SK-N-SH (cell line): ENCODE measurements around the gene SEC24D. TPM values are rescaled to one million over a fixed set of nuclear protein-coding genes. Genes with fewer than 3 reads are reported as not detected.

Experiments
- CTCF ChIA-PET: fragments of 300-600, 350-600 bp; formaldehyde crosslinking; extraction: SDS; loops from one replicate; lab custom pipeline; 2021; lab: Yijun Ruan, JAX
- POLR2A ChIA-PET: fragments of 350-600 bp; sonication (Branson Sonifier 250); formaldehyde crosslinking; extraction: SDS; loops from one replicate; lab custom pipeline; 2020; ENCODE audit warnings: antibody characterized with exemption, inconsistent platforms; lab: Yijun Ruan, JAX
- DNase-seq: peaks from one replicate; pipeline ENCODE4 v3.0.0; 2012
- H2AFZ ChIP-seq: fragments of 200-600 bp; sonication (generic); 2 replicates; pipeline ENCODE4 v1.8.1; 2016; ENCODE audit warnings: antibody characterized with exemption, mild to moderate bottlenecking, low read depth
- H3F3A ChIP-seq: fragments of 200-600 bp; sonication (generic); replicated peaks from 2 replicates; pipeline ENCODE3; 2016; ENCODE audit warnings: antibody characterized with exemption, mild to moderate bottlenecking; ENCODE audit not compliant: insufficient read depth
- H3K27ac ChIP-seq, 2 experiments: fragments of 200-500 bp in 1 of 2; fragments of 200-600 bp in 1 of 2; sonication (Bioruptor generic) in 1 of 2; sonication (generic), shearing (Covaris generic) in 1 of 2; 2 replicates each; pipeline versions ENCODE4 v1.5.1 to v1.6.1; 2014 to 2016; ENCODE audit warnings: low read depth in 2 of 2, inconsistent platforms in 1 of 2, low read length in 1 of 2, mild to moderate bottlenecking in 1 of 2, mixed read lengths in 1 of 2
- H3K27me3 ChIP-seq: fragments of 200-600 bp; sonication (generic), shearing (Covaris generic); 2 replicates; pipeline ENCODE4 v1.6.1; 2016; ENCODE audit warnings: mixed run types; ENCODE audit not compliant: insufficient read depth
- H3K36me3 ChIP-seq, 2 experiments: fragments of 200-500 bp in 1 of 2; fragments of 200-600 bp in 1 of 2; sonication (Bioruptor generic) in 1 of 2; sonication (generic) in 1 of 2; replicated peaks in 1 of 2; 2 replicates each; pipeline versions ENCODE3 to v1.5.1; 2014 to 2016; ENCODE audit warnings: low read length in 1 of 2, mild to moderate bottlenecking in 1 of 2; ENCODE audit not compliant: insufficient read depth in 2 of 2, control insufficient read depth in 1 of 2
- H3K4me1 ChIP-seq, 2 experiments: fragments of 200-500 bp in 1 of 2; fragments of 200-600 bp in 1 of 2; sonication (Bioruptor generic) in 1 of 2; sonication (generic), shearing (Covaris generic) in 1 of 2; 2 replicates each; pipeline versions ENCODE4 v1.5.1 to v1.6.1; 2014 to 2016; ENCODE audit warnings: low read depth in 1 of 2, low read length in 1 of 2, mixed run types in 1 of 2; ENCODE audit not compliant: insufficient read depth in 2 of 2, control insufficient read depth in 1 of 2
- H3K4me2 ChIP-seq: fragments of 200-600 bp; sonication (generic), shearing (Covaris generic); 2 replicates; pipeline ENCODE4 v1.6.1; 2017; ENCODE audit warnings: mixed run types
- H3K4me3 ChIP-seq, 2 experiments: fragments of 200-500 bp in 1 of 2; fragments of 200-600 bp in 1 of 2; sonication (Bioruptor generic) in 1 of 2; sonication (generic), shearing (Covaris generic) in 1 of 2; 2 replicates each; pipeline versions ENCODE4 v1.5.1 to v1.8.1; 2014 to 2016; ENCODE audit warnings: low read depth in 2 of 2, inconsistent platforms in 1 of 2, low read length in 1 of 2, mild to moderate bottlenecking in 1 of 2, mixed read lengths in 1 of 2, moderate library complexity in 1 of 2
- H3K79me2 ChIP-seq: fragments of 200-600 bp; sonication (generic); 2 replicates; pipeline ENCODE4 v1.8.1; 2017; ENCODE audit warnings: mild to moderate bottlenecking; ENCODE audit not compliant: insufficient read depth
- H3K9ac ChIP-seq: fragments of 200-600 bp; sonication (generic); 2 replicates; pipeline ENCODE4 v1.6.1; 2017; ENCODE audit warnings: mixed run types
- H3K9me2 ChIP-seq: fragments of 200-600 bp; sonication (generic); 2 replicates; pipeline ENCODE4 v1.6.1; 2017; ENCODE audit warnings: mixed run types
- H3K9me3 ChIP-seq: fragments of 200-600 bp; sonication (generic); 2 replicates; pipeline ENCODE4 v1.6.1; 2017; ENCODE audit warnings: mixed run types, mild to moderate bottlenecking, moderate library complexity
- H4K20me1 ChIP-seq: fragments of 200-600 bp; sonication (generic); 2 replicates; pipeline ENCODE4 v1.6.1; 2017; ENCODE audit warnings: mild to moderate bottlenecking, mixed run types; ENCODE audit not compliant: insufficient read depth
- CHD2 ChIP-seq: fragments of 150-350 bp; IDR thresholded peaks from 2 replicates; pipeline ENCODE4 v1.6.1; 2018; ENCODE audit warnings: low read length; ENCODE audit not compliant: partially characterized antibody
- EP300 ChIP-seq, 2 experiments: IDR thresholded peaks; 2 replicates each; pipeline versions ENCODE4 v1.4.0 to v1.6.1; 2012; ENCODE audit warnings: borderline replicate concordance in 1 of 2, low read depth in 1 of 2, low read length in 1 of 2
- EZH2phosphoT487 ChIP-seq: fragments of 200-600 bp; sonication (generic); IDR thresholded peaks from 2 replicates; pipeline ENCODE4 v1.6.1; 2017; ENCODE audit warnings: low read depth, mixed run types, mild to moderate bottlenecking, antibody characterized with exemption, moderate library complexity, borderline replicate concordance
- FOXM1 ChIP-seq: IDR thresholded peaks from 2 replicates; pipeline ENCODE4 v1.4.0; 2012; ENCODE audit warnings: low read depth, mild to moderate bottlenecking
- NFIC ChIP-seq: IDR thresholded peaks from 2 replicates; pipeline ENCODE4 v1.4.0; 2012; ENCODE audit warnings: borderline replicate concordance
- NRF1 ChIP-seq: IDR thresholded peaks from 2 replicates; pipeline ENCODE4 v1.6.1; 2012; ENCODE audit warnings: low read depth, mild to moderate bottlenecking, low read length
- PBX3 ChIP-seq: IDR thresholded peaks from 2 replicates; pipeline ENCODE4; 2012
- POLR2AphosphoS5 ChIP-seq: IDR thresholded peaks from 2 replicates; pipeline ENCODE4 v1.6.1; 2012; ENCODE audit warnings: low read depth, low read length
- RCOR1 ChIP-seq: fragments of 150-350 bp; IDR thresholded peaks from 2 replicates; pipeline ENCODE4 v1.6.1; 2017; ENCODE audit warnings: antibody characterized with exemption, low read length
- RFX5 ChIP-seq: IDR thresholded peaks from 2 replicates; pipeline ENCODE4 v1.6.1; 2012; ENCODE audit warnings: mild to moderate bottlenecking, improper control_type of control experiment, low read length
- RXRA ChIP-seq: IDR thresholded peaks from 2 replicates; pipeline ENCODE4 v1.4.0; 2012; ENCODE audit warnings: low read depth, mild to moderate bottlenecking, borderline replicate concordance
- TEAD4 ChIP-seq: IDR thresholded peaks from 2 replicates; pipeline ENCODE4 v1.4.0; 2012; ENCODE audit warnings: mild to moderate bottlenecking, borderline replicate concordance; ENCODE audit not compliant: insufficient read depth
- USF1 ChIP-seq: IDR thresholded peaks from 2 replicates; pipeline ENCODE4 v1.4.0; 2012; ENCODE audit warnings: low read depth, borderline replicate concordance
- WGBS: methylation state at CpG from one replicate; pipeline ENCODE4 v1.1.6; 2017; ENCODE audit warnings: low lambda C conversion rate; 5-methylcytosine and 5-hydroxymethylcytosine counted together
- polyA plus RNA-seq, 3 experiments: library from polyadenylated mRNA; depleted of rRNA; stranded (reverse); fragments of >200 nt; gene quantifications; 2 replicates each; pipeline ENCODE4 v1.2.3, GENCODE V29; 2012
- TF ChIP-seq, protein P1 (sequence below): fragments of 150-350 bp; IDR thresholded peaks from 2 replicates; pipeline ENCODE4 v1.6.1; 2016; ENCODE audit warnings: mild to moderate bottlenecking, low read depth, low read length
- TF ChIP-seq, protein P2 (sequence below): fragments of 150-350 bp; IDR thresholded peaks from 2 replicates; pipeline ENCODE4 v1.6.1; 2017; ENCODE audit warnings: antibody characterized with exemption, low read length, low read depth, borderline replicate concordance

The SEC24D gene
- polyA plus RNA-seq, 1 of the 3 experiments (the other 2 are of a cell fraction): 32.2 TPM

DNA sequence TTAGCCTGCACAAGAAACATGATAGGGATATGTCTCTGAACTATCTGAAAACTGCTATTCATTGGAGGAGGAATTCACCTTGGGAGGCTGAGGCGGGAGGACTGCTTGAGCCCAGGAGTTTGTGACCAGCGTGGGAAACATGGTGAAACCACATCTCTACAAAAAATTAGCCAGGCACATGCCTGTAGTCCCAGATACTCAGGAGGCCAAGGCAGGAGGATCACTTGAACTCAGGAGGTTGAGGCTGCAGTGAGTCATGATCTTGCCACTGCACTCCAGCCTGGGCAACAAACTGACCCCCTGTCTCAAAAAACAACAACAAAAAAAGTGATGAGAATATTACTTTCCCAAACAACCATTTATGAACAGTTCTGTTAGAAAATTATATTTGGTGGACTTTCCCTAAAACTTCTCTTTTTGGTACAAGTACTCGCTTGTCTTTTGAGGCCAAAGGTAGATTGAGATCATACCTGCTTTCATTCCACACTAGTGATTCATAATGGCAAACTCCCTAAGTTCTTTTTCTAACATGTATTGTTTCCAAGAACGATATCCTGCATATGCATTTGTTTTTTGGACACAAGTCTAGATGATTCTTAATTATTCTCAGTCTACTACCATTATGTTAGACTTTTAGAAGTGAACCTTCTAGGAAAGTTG, 117.3 kb downstream of the SEC24D start:
- no peak for DNase-seq
- CTCF ChIA-PET: interaction anchor here (0.9 kb wide), 2 partner anchors 10 to 471 kb away, joined by 3 read pairs; no protein-coding TSS in a partner anchor
- no peaks in the 10 kb centered on the region for H4K20me1 ChIP-seq
- POLR2A ChIA-PET: no interaction called here
- H3K36me3 ChIP-seq: peaks cover 42 to 52% of the 10 kb centered on the region in 2 experiments
- no peak for TF ChIP-seq FOXM1
- TF ChIP-seq CHD2: no peak
- TF ChIP-seq EZH2phosphoT487: no peak
- TF ChIP-seq RCOR1: no peak
- TF ChIP-seq RXRA: no peak
- TF ChIP-seq RFX5: no peak
- no peak for TF ChIP-seq TEAD4
- TF ChIP-seq, protein P1, sequence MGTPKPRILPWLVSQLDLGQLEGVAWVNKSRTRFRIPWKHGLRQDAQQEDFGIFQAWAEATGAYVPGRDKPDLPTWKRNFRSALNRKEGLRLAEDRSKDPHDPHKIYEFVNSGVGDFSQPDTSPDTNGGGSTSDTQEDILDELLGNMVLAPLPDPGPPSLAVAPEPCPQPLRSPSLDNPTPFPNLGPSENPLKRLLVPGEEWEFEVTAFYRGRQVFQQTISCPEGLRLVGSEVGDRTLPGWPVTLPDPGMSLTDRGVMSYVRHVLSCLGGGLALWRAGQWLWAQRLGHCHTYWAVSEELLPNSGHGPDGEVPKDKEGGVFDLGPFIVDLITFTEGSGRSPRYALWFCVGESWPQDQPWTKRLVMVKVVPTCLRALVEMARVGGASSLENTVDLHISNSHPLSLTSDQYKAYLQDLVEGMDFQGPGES: no peak
- H3K9me3 ChIP-seq: no peaks in the 10 kb centered on the region
- H3K9me2 ChIP-seq: no peaks in the 10 kb centered on the region
- no peaks in the 10 kb centered on the region for H3K27me3 ChIP-seq
- no peak overlapping the region for H2AFZ ChIP-seq
- peaks cover 50% of the 10 kb centered on the region for H3F3A ChIP-seq
- no peak overlapping the region for H3K9ac ChIP-seq
- no peak overlapping the region for H3K4me2 ChIP-seq
- H3K4me1 ChIP-seq: no peaks in the 10 kb centered on the region
- no peak overlapping the region for H3K4me3 ChIP-seq
- no peaks in the 10 kb centered on the region for H3K79me2 ChIP-seq
- 96% methylated on average over 4 of the region's 4 CpGs for WGBS
- H3K27ac ChIP-seq: no peak overlapping the region

- 94% methylated on average over 3 of the region's 3 CpGs for WGBS
These were observed 119.6 kb downstream of the SEC24D start for GRCh38 chr4:118716304-118716703.

DNA sequence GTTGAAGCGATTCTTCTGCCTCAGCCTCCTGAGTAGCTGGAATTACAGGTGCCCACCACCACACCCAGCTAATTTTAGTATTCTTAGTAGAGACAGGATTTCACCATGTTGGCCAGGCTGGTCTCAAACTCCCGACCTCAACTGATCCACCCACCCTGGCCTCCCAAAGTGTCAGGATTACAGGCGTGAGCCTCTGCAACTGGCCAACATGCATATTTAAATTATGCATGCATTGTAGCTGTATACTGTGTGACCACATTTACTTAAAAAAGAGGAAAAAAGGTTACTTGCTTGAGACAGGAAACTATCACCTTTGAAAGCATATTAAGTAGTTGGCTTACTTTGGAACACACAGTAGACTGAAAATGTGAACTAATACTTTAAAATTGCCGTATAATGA, 121.2 kb downstream of the SEC24D start:
- no peaks in the 10 kb centered on the region for H3K27me3 ChIP-seq
- no peak overlapping the region for H3K4me3 ChIP-seq
- peaks cover 53% of the 10 kb centered on the region for H3F3A ChIP-seq
- H4K20me1 ChIP-seq: no peaks in the 10 kb centered on the region
- no peak overlapping the region for H3K9ac ChIP-seq
- peaks cover 30 to 37% of the 10 kb centered on the region in 2 experiments for H3K36me3 ChIP-seq
- peaks cover 0 to 10% of the 10 kb centered on the region in 2 experiments; a peak in 2 of 4 replicates for H3K4me1 ChIP-seq
- no peak overlapping the region for H3K27ac ChIP-seq
- WGBS: 93% methylated on average over 4 of the region's 4 CpGs
- H3K79me2 ChIP-seq: no peaks in the 10 kb centered on the region
- no peak overlapping the region for H2AFZ ChIP-seq
- H3K9me2 ChIP-seq: no peaks in the 10 kb centered on the region
- DNase-seq: no peak
- no peaks in the 10 kb centered on the region for H3K9me3 ChIP-seq
- ChIA-PET POLR2A (interaction anchor here (0.6 kb wide), 1 partner anchor 21 kb away, joined by 3 read pairs; no protein-coding TSS in a partner anchor), CTCF (interaction anchor here (0.8 kb wide), 1 partner anchor 176 kb away, joined by 4 read pairs; no protein-coding TSS in a partner anchor)
- H3K4me2 ChIP-seq: no peak overlapping the region
- TF ChIP-seq, protein P2, sequence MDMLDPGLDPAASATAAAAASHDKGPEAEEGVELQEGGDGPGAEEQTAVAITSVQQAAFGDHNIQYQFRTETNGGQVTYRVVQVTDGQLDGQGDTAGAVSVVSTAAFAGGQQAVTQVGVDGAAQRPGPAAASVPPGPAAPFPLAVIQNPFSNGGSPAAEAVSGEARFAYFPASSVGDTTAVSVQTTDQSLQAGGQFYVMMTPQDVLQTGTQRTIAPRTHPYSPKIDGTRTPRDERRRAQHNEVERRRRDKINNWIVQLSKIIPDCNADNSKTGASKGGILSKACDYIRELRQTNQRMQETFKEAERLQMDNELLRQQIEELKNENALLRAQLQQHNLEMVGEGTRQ: no peak
- TF ChIP-seq RFX5: no peak
- TF ChIP-seq TEAD4: no peak
- TF ChIP-seq FOXM1: no peak
- no peak for TF ChIP-seq USF1
- TF ChIP-seq, protein P1: no peak
- TF ChIP-seq NRF1: no peak
- TF ChIP-seq PBX3: no peak
- TF ChIP-seq EP300 (IDR thresholded peaks at IDR 0.05; ENCODE audit: borderline replicate concordance in 1 of 2, low read depth in 1 of 2, low read length in 1 of 2): no peak

More at GRCh38 chr4:118716304-118716703, 119.6 kb downstream of the SEC24D start:
- H3K79me2 ChIP-seq: no peaks in the 10 kb centered on the region
- TF ChIP-seq POLR2AphosphoS5 (0 out of 2 replicates have a peak, but pooled peaks have one; percentile 2), RCOR1 (no peak), NFIC (no peak)
- H4K20me1 ChIP-seq: no peaks in the 10 kb centered on the region
- H3K4me1 ChIP-seq: peaks cover 0 to 2% of the 10 kb centered on the region in 2 experiments; a peak in 2 of 4 replicates
- no peak overlapping the region for H3K27ac ChIP-seq
- peaks cover 33 to 35% of the 10 kb centered on the region in 2 experiments for H3K36me3 ChIP-seq
- POLR2A ChIA-PET: no interaction called here
- H3K9me3 ChIP-seq: no peaks in the 10 kb centered on the region
- no peak overlapping the region for H3K4me3 ChIP-seq
- no peaks in the 10 kb centered on the region for H3K27me3 ChIP-seq
- CTCF ChIA-PET: no interaction called here
- H2AFZ ChIP-seq: no peak overlapping the region
- H3F3A ChIP-seq: peaks cover 57% of the 10 kb centered on the region
- H3K9ac ChIP-seq: no peak overlapping the region
- no peak for DNase-seq
- H3K9me2 ChIP-seq: no peaks in the 10 kb centered on the region
- no peak overlapping the region for H3K4me2 ChIP-seq
